GM12878 (cell line): ENCODE results near the gene HHAT. TPM values are rescaled to one million over a fixed set of nuclear protein-coding genes. Genes with fewer than 3 reads are reported as not detected.

Experiments used
- ATAC-seq: fragments of 200-7000 bp; cut with Tn5 transposase; 3 replicates; pipeline ENCODE4 v1.9.1; 2020; ENCODE audit warnings: mild to moderate bottlenecking, moderate library complexity
- BruUV-seq: library from RNA; stranded (reverse); fragments of 400-500 nt; replicated peaks from 2 replicates; lab custom pipeline; 2021; lab: Mats Ljungman, UMichigan
- CTCF ChIA-PET: fragments of 300-600 bp; sonication (Branson Sonifier 250); formaldehyde crosslinking; extraction: SDS; loops from one replicate; lab custom pipeline; 2021; ENCODE audit warnings: inconsistent platforms; lab: Yijun Ruan, JAX
- POLR2A ChIA-PET: fragments of 350-600 bp; formaldehyde crosslinking; extraction: SDS; loops from one replicate; lab custom pipeline; 2021; ENCODE audit warnings: inconsistent platforms; lab: Charles Lee
- RAD21 ChIA-PET: fragments of 300-600 bp; sonication (Branson Sonifier 250); formaldehyde crosslinking; loops from one replicate; lab custom pipeline; 2023; ENCODE audit warnings: antibody characterized with exemption; ENCODE audit not compliant: unreplicated experiment; lab: Charles Lee
- SMC1A ChIA-PET: fragments of 300-600 bp; sonication (Branson Sonifier 250); formaldehyde crosslinking; loops from one replicate; lab custom pipeline; 2023; ENCODE audit not compliant: unreplicated experiment, uncharacterized antibody; lab: Charles Lee
- DNase-seq: peaks from one replicate; pipeline ENCODE4 v3.0.0-alpha.2; 2011; ENCODE audit warnings: low read depth, low spot score
- FAIRE-seq: peaks from 3 replicates; lab custom pipeline; 2011; peaks lifted over from hg19 to GRCh38; lab: Jason Lieb, UNC
- H2AFZ ChIP-seq: 2 replicates; pipeline ENCODE4 v1.6.0; 2011; ENCODE audit warnings: low read depth, low read length, control low read depth; ENCODE audit not compliant: control insufficient read depth
- H3K27ac ChIP-seq: 2 replicates; pipeline ENCODE4 v1.5.1; 2011; ENCODE audit warnings: control low read depth; ENCODE audit not compliant: control insufficient read depth, insufficient read depth
- H3K27me3 ChIP-seq, 2 experiments: replicated peaks in 1 of 2; 2 replicates each; pipeline versions ENCODE4 v1.6.0 to v1.6.1; 2011; ENCODE audit warnings: low read length in 1 of 2; ENCODE audit not compliant: control insufficient read depth in 2 of 2, insufficient read depth in 2 of 2
- H3K36me3 ChIP-seq, 2 experiments: 2 replicates each; pipeline ENCODE4 v1.5.1; 2011; ENCODE audit warnings: low read length in 1 of 2; ENCODE audit not compliant: control insufficient read depth in 2 of 2, insufficient read depth in 2 of 2
- H3K4me1 ChIP-seq: 2 replicates; pipeline ENCODE4 v1.6.1; 2011; ENCODE audit warnings: mild to moderate bottlenecking, low read length, moderate library complexity, mixed read lengths; ENCODE audit not compliant: control insufficient read depth, insufficient read depth
- H3K4me2 ChIP-seq: 2 replicates; pipeline ENCODE4 v1.6.0; 2011; ENCODE audit warnings: control low read depth; ENCODE audit not compliant: control insufficient read depth, insufficient read depth
- H3K4me3 ChIP-seq: fragments of 200-600 bp; sonication (generic); 2 replicates; pipeline ENCODE4 v1.5.1; 2016
- H3K79me2 ChIP-seq: 2 replicates; pipeline ENCODE4 v1.6.0; 2011; ENCODE audit warnings: low read length; ENCODE audit not compliant: control insufficient read depth, insufficient read depth
- H3K9ac ChIP-seq: 2 replicates; pipeline ENCODE4 v1.8.0; 2011; ENCODE audit warnings: low read length, control low read depth, mixed read lengths; ENCODE audit not compliant: control insufficient read depth, insufficient read depth
- H3K9me3 ChIP-seq: replicated peaks from 3 replicates; pipeline ENCODE4 v1.5.1; 2011; ENCODE audit warnings: mild to moderate bottlenecking, low read length; ENCODE audit not compliant: control insufficient read depth, insufficient read depth
- H4K20me1 ChIP-seq: 2 replicates; pipeline ENCODE4 v1.6.0; 2011; ENCODE audit not compliant: control insufficient read depth, insufficient read depth
- CUX1 ChIP-seq: IDR thresholded peaks from 2 replicates; pipeline ENCODE4 v1.6.1; 2012; ENCODE audit warnings: improper control_type of control experiment, low read depth, low read length; ENCODE audit not compliant: insufficient replicate concordance
- EGR1 ChIP-seq, 2 experiments: IDR thresholded peaks; 1 replicate in 1 of 2; 2 replicates in 1 of 2; pipeline ENCODE4 v1.6.1; 2011 to 2012; ENCODE audit warnings: low read depth in 2 of 2, low read length in 2 of 2, borderline replicate concordance in 1 of 2, mild to moderate bottlenecking in 1 of 2, moderate library complexity in 1 of 2
- IRF5 ChIP-seq: fragments of 450-650 bp; IDR thresholded peaks from 2 replicates; pipeline ENCODE4 v1.6.1; 2017; ENCODE audit warnings: borderline replicate concordance
- LARP7 ChIP-seq: fragments of 450-650 bp; IDR thresholded peaks from 2 replicates; pipeline ENCODE4 v1.6.1; 2017; ENCODE audit warnings: mild to moderate bottlenecking
- MYB ChIP-seq: fragments of 150-350 bp; IDR thresholded peaks from 2 replicates; pipeline ENCODE4 v1.6.1; 2014; ENCODE audit warnings: mild to moderate bottlenecking, low read depth, low read length, borderline replicate concordance
- NKRF ChIP-seq: fragments of 450-650 bp; conservative IDR thresholded peaks from 2 replicates; pipeline ENCODE4 v1.6.1; 2017; ENCODE audit warnings: mild to moderate bottlenecking, moderate library complexity
- PBX3 ChIP-seq: IDR thresholded peaks from 2 replicates; pipeline ENCODE4 v1.6.1; 2011; ENCODE audit warnings: mild to moderate bottlenecking, low read depth, low read length, moderate library complexity; ENCODE audit not compliant: insufficient replicate concordance
- POLR2AphosphoS2 ChIP-seq: IDR thresholded peaks from 2 replicates; pipeline ENCODE4 v1.6.1; 2011; ENCODE audit warnings: low read depth, mild to moderate bottlenecking, low read length, improper control_type of control experiment, moderate library complexity
- RAD21 ChIP-seq: IDR thresholded peaks from 2 replicates; pipeline ENCODE4 v1.6.1; 2011; ENCODE audit warnings: mild to moderate bottlenecking, low read depth, low read length, moderate library complexity; ENCODE audit not compliant: insufficient read depth
- RELA ChIP-seq: fragments of 450-650 bp; IDR thresholded peaks from 2 replicates; pipeline ENCODE4 v1.8.0; 2014; ENCODE audit warnings: borderline replicate concordance; ENCODE audit not compliant: partially characterized antibody
- TARDBP ChIP-seq: IDR thresholded peaks from 2 replicates; pipeline ENCODE4 v1.6.1; 2016; ENCODE audit warnings: borderline replicate concordance
- ZNF274 ChIP-seq: IDR thresholded peaks from one replicate; pipeline ENCODE4 v1.8.0; 2011; ENCODE audit not compliant: insufficient read length, insufficient read depth
- WGBS: methylation state at CpG from one replicate; pipeline ENCODE4 v1.1.6; 2016; ENCODE audit warnings: low lambda C conversion rate; ENCODE audit not compliant: insufficient replicate concordance, insufficient coverage; ENCODE audit errors: missing lambda C conversion rate; 5-methylcytosine and 5-hydroxymethylcytosine counted together
- in situ Hi-C: fragments of 300-500 bp; cut with MboI; formaldehyde crosslinking; loops from 9 replicates; pipeline ENCODE4 v1.14.3; 2018; ENCODE audit warnings: mixed read lengths
- intact Hi-C: fragments of 100-400 bp; cut with micrococcal nuclease; formaldehyde crosslinking; loops from one replicate; pipeline ENCODE4 v1.14.2; 2022; ENCODE audit not compliant: unreplicated experiment
- polyA plus RNA-seq, 11 experiments: library from polyadenylated mRNA; depleted of rRNA in 4 of 11; unstranded in 6 of 11; stranded (reverse) in 5 of 11; fragments of >200 nt; fragmentation: Nextera tagmentation in 4 of 11; fragmentation: Illumina TruSeq in 1 of 11; extraction: Ambion mirVana in 4 of 11; extraction: Trizol in 1 of 11; gene quantifications; 1 replicate in 1 of 11; 2 replicates in 10 of 11; pipeline versions ENCODE4 v1.2.1 to v1.2.3, GENCODE V29; 2011 to 2016; ENCODE audit warnings: inconsistent platforms in 2 of 11, missing spikeins in 2 of 11, low read depth in 1 of 11
- total RNA-seq, 4 experiments: library from RNA; depleted of rRNA in 3 of 4; stranded (reverse); fragments of >200 nt in 3 of 4; fragmentation: Illumina TruSeq in 1 of 4; extraction: Trizol in 1 of 4; gene quantifications; 2 replicates each; pipeline versions ENCODE4 v1.2.1 to v1.2.3, GENCODE V29; 2013 to 2021

Gene HHAT
- total and polyA plus RNA-seq, 10 of the 15 experiments (the other 5 are each of a cell fraction or from before 2014, with no cell fraction given): 1.2 to 37.6 (median 2.6) TPM

- H3K9ac ChIP-seq: no peak overlapping the region
- ChIA-PET POLR2A (no interaction called here), CTCF (interaction anchor here (1.2 to 1.5 kb wide), 2 partner anchors 12 to 124 kb away, joined by 3 read pairs; no protein-coding TSS in a partner anchor), RAD21 (no interaction called here), SMC1A (no interaction called here)
- FAIRE-seq (no peak), ATAC-seq (no peak), DNase-seq (no peak)
- H2AFZ ChIP-seq: no peak overlapping the region
- no peaks in the 10 kb centered on the region for H3K9me3 ChIP-seq
- 45% methylated on average over 6 of the region's 6 CpGs for WGBS
- H3K79me2 ChIP-seq: no peaks in the 10 kb centered on the region
- H3K27ac ChIP-seq: no peak overlapping the region
- no peak overlapping the region for H3K4me2 ChIP-seq
- H4K20me1 ChIP-seq: no peaks in the 10 kb centered on the region
- in situ Hi-C loops: no loop called here
- intact Hi-C loops: no loop called here
- no TSS peak for BruUV-seq
- H3K27me3 ChIP-seq: no peaks in the 10 kb centered on the region
- no peak overlapping the region for H3K4me3 ChIP-seq
- no peaks in the 10 kb centered on the region for H3K4me1 ChIP-seq
- no peaks in the 10 kb centered on the region for H3K36me3 ChIP-seq
- TF ChIP-seq CUX1 (no peak), NKRF (no peak), EGR1 (IDR thresholded peaks at IDR 0.05; ENCODE audit: borderline replicate concordance in 1 of 2, low read depth in 2 of 2, low read length in 2 of 2) (no peak), ZNF274 (no peak), POLR2AphosphoS2 (no peak), PBX3 (no peak), TARDBP (no peak), MYB (no peak), RAD21 (no peak), LARP7 (no peak), IRF5 (no peak), RELA (no peak)
Observed at GRCh38 chr1:210573141-210573540, 244.4 kb downstream of the HHAT start.
